Gastrocnemius medialis (tissue), 4 donors: ENCODE data around the gene THRB. TPM values are rescaled to one million over a fixed set of nuclear protein-coding genes. Genes with fewer than 3 reads are reported as not detected.

Experiments
- ATAC-seq, 2 donors: fragments of 150-250 bp; one replicate each; pipeline ENCODE4 v1.9.1; 2016
- DNase-seq, 2 donors: peaks; one replicate each; pipeline ENCODE4 v3.0.0-alpha.2; 2019
- H3K27ac ChIP-seq, 4 donors: fragments of 200-600 bp; sonication (generic); 1 replicate in 1 of 4; 2 replicates in 3 of 4; pipeline ENCODE4 v1.5.1; 2016 to 2018; ENCODE audit warnings: mild to moderate bottlenecking in 2 of 4, moderate library complexity in 1 of 4
- H3K27me3 ChIP-seq, 3 donors: fragments of 200-600 bp; sonication (generic) in 2 of 3; 1 replicate in 1 of 3; 2 replicates in 2 of 3; pipeline versions ENCODE4 v1.5.1 to v1.6.0; 2016 to 2019; ENCODE audit warnings: mild to moderate bottlenecking in 1 of 3, moderate library complexity in 1 of 3
- H3K36me3 ChIP-seq, 2 donors: fragments of 200-600 bp; sonication (generic) in 1 of 2; one replicate each; pipeline ENCODE4 v1.5.1; 2017 to 2018
- H3K4me1 ChIP-seq, 2 donors: fragments of 200-600 bp; sonication (generic) in 1 of 2; one replicate each; pipeline ENCODE4 v1.5.1; 2016 to 2017; ENCODE audit warnings: mild to moderate bottlenecking in 2 of 2
- H3K4me3 ChIP-seq, 4 donors: fragments of 200-600 bp; sonication (generic) in 3 of 4; 1 replicate in 1 of 4; 2 replicates in 3 of 4; pipeline ENCODE4 v1.5.1; 2016 to 2019; ENCODE audit warnings: mild to moderate bottlenecking in 2 of 4
- H3K9me3 ChIP-seq, 3 donors: fragments of 200-600 bp; sonication (generic) in 2 of 3; 1 replicate in 1 of 3; 2 replicates in 2 of 3; pipeline ENCODE4 v1.5.1; 2016 to 2019
- CTCF ChIP-seq, 5 experiments: fragments of 450-650 bp in 3 of 5; fragments of 200-600 bp in 2 of 5; sonication (generic) in 2 of 5; IDR thresholded peaks in 4 of 5; conservative IDR thresholded peaks in 1 of 5; 1 replicate in 4 of 5; 2 replicates in 1 of 5; pipeline ENCODE4 v1.5.1; 2016 to 2019; ENCODE audit warnings: antibody characterized with exemption in 5 of 5, mild to moderate bottlenecking in 3 of 5, moderate library complexity in 3 of 5
- POLR2A ChIP-seq, 2 donors: fragments of 450-650 bp; IDR thresholded peaks; one replicate each; pipeline ENCODE4 v1.6.1; 2017; ENCODE audit warnings: antibody characterized with exemption in 2 of 2, mild to moderate bottlenecking in 2 of 2, moderate library complexity in 2 of 2
- in situ Hi-C, 4 donors: fragments of 200-750 bp; cut with MboI; loops; one replicate each; pipeline versions ENCODE4 v1.15.0 to v1.8.0; 2017; ENCODE audit warnings: low sequenced_read_pairs in 4 of 4
- intact Hi-C: fragments of 100-400 bp; cut with DNase I; formaldehyde crosslinking; loops from one replicate; pipeline ENCODE4 v1.15.1; 2023; ENCODE audit warnings: low total_unique reads
- total RNA-seq, 4 donors: library from RNA; depleted of rRNA; stranded (reverse); fragments of >200 nt; gene quantifications; one replicate each; pipeline versions ENCODE4 v1.1.0 to v1.2.3, GENCODE V29; 2016

Gene THRB
- total RNA-seq, 4 donors from 2014 or later = 20.1 to 60.0 (median 25.3) TPM

DNA sequence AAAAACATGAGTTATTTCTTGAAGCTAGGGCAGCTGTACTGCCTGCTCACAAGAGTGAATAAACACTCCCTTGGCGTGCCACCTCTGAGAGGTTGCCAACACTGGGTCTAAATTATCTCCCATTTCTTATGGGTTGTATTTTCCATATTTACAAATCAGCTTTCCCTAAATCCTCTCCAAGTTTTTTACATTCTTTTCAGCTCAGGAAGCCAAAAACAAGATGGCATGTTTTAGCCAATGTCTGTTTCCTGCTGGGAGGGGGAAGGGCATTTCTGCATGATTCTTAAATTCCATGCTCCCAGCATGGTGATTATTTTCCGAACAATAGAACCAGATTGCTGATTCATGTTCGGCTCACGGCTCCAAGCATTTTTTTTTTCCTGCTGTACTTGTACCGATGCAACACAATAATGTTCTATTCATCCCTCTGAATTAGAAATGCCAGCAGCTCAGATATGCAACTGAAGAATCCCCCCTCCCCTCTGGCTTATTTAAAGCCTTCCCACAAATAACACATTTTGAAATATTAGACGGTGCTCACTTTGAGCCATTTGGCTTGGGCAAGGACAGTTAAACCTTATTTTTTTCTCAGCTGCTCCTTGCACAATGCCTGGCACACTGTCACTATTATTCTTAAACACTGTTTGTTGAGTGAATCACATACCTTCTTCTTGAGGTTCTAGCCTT, 252.5 kb downstream of the THRB start:
- H3K9me3 ChIP-seq = no peaks in the 10 kb centered on the region
- H3K36me3 ChIP-seq = no peaks in the 10 kb centered on the region
- ATAC-seq = peak; percentile 80 to 81
- DNase-seq = peak; percentile 48 to 62
- H3K4me1 ChIP-seq = peaks cover 34 to 37% of the 10 kb centered on the region in 2 donors
- no peaks in the 10 kb centered on the region for H3K27me3 ChIP-seq
- intact Hi-C loops (no loop called here), in situ Hi-C loops (loop anchor here in 3 of 4 donors (10.0 to 25.0 kb wide), 2 partner anchors 57 to 355 kb away; no protein-coding TSS in a partner anchor)
- H3K4me3 ChIP-seq = peak overlapping the region in 2 of 4 donors; percentile 9 to 30
- no peak for TF ChIP-seq POLR2A (IDR thresholded peaks at IDR 0.05)
- TF ChIP-seq CTCF (IDR thresholded peaks at IDR 0.05 in 4 of 5, conservative IDR thresholded peaks at IDR 0.05 in 1 of 5) = no peak
- H3K27ac ChIP-seq = peak overlapping the region; percentile 74 to 86 (median 84)

DNA sequence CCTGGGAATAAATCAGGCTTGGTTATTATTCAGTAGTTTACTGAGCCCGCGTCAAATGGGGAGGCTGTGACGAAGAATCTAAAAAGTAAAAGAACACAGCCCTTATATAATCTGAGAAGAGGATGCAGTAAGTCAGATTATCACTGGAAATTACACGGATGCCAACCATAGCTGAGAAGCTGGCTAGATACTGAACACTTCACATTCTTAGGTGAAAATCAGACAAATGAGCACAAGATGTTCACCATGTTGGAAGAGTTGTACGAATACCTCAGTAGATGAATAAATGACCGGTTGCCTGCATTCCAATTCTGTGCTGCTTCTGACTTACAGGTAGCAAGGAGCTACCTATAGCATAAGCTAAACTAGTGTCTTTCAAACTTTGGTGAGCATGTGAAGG, 254.3 kb downstream of the THRB start:
- no peaks in the 10 kb centered on the region for H3K36me3 ChIP-seq
- DNase-seq (no peak), ATAC-seq (no peak)
- no peak for TF ChIP-seq POLR2A (IDR thresholded peaks at IDR 0.05)
- no peak for TF ChIP-seq CTCF (IDR thresholded peaks at IDR 0.05 in 4 of 5, conservative IDR thresholded peaks at IDR 0.05 in 1 of 5)
- H3K27ac ChIP-seq = peak overlapping the region in 3 of 4 donors; percentile 11 to 86 (median 82)
- peaks cover 43 to 46% of the 10 kb centered on the region in 2 donors for H3K4me1 ChIP-seq
- in situ Hi-C loops = loop anchor here in 3 of 4 donors (10.0 to 25.0 kb wide), 2 partner anchors 56 to 353 kb away; no protein-coding TSS in a partner anchor
- H3K9me3 ChIP-seq = no peaks in the 10 kb centered on the region
- H3K4me3 ChIP-seq = no peak overlapping the region
- H3K27me3 ChIP-seq = no peaks in the 10 kb centered on the region
- intact Hi-C loops = no loop called here

DNA sequence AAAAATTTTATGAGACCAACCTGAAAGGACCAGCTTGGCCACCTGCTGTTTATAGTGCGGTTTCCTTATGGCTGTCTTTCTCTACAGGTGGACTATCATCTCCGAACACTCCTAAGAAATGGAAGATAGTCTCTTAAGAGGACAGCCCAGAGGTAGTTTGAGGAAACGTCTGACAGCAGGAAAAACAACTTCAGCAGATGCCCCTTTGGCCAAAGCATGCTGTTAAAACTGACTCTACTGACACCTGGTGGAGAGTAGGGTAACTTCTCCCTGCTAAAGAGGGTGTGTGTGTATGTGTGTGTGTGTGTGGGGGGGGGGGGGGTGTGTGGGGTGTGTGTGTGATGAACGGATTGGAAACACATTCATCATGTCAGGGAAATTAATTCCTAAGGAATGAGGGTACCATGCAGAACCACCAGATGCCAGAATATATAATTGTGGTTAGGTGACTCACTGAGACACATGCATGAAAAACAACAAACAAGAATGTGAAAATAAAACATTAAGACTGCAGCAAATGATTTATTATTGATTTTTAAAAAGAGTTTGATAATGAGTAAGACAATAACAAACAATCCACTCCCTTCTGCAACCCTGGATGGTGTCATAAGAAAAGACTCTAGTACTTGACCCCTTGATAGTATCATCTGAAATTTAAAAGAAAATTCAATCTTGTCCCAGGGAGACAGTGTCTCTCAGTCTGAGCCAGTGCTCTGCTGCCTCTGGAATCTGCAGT, 256.5 kb downstream of the THRB start:
- no peaks in the 10 kb centered on the region for H3K27me3 ChIP-seq
- peak overlapping the region; percentile 30 to 62 (median 49) for H3K27ac ChIP-seq
- intact Hi-C loops (loop anchor here (1.0 to 2.0 kb wide), 4 partner anchors 51 to 349 kb away; no protein-coding TSS in a partner anchor), in situ Hi-C loops (loop anchor here (10.0 to 25.0 kb wide), 3 partner anchors 233 to 351 kb away; no protein-coding TSS in a partner anchor)
- H3K4me3 ChIP-seq = no peak overlapping the region
- no peaks in the 10 kb centered on the region for H3K9me3 ChIP-seq
- DNase-seq (peak in 1 of 2 donors; percentile 36), ATAC-seq (peak; percentile 57 to 72)
- H3K4me1 ChIP-seq = peaks cover 40 to 54% of the 10 kb centered on the region in 2 donors
- H3K36me3 ChIP-seq = no peaks in the 10 kb centered on the region
- TF ChIP-seq POLR2A (IDR thresholded peaks at IDR 0.05) = no peak
- TF ChIP-seq CTCF (IDR thresholded peaks at IDR 0.05 in 4 of 5, conservative IDR thresholded peaks at IDR 0.05 in 1 of 5) = peak; percentile 73 to 81 (median 78)

GRCh38 chr3:24235121-24235520, 259.5 kb downstream of the THRB start:
- no peaks in the 10 kb centered on the region for H3K9me3 ChIP-seq
- ATAC-seq (no peak), DNase-seq (no peak)
- no peak overlapping the region for H3K27ac ChIP-seq
- H3K4me1 ChIP-seq = peaks cover 28 to 45% of the 10 kb centered on the region in 2 donors
- no peak overlapping the region for H3K4me3 ChIP-seq
- no peaks in the 10 kb centered on the region for H3K36me3 ChIP-seq
- intact Hi-C loops (no loop called here), in situ Hi-C loops (loop anchor here (10.0 to 25.0 kb wide), 3 partner anchors 230 to 348 kb away; no protein-coding TSS in a partner anchor)
- TF ChIP-seq POLR2A (IDR thresholded peaks at IDR 0.05) (no peak), CTCF (IDR thresholded peaks at IDR 0.05 in 4 of 5, conservative IDR thresholded peaks at IDR 0.05 in 1 of 5) (no peak)
- H3K27me3 ChIP-seq = no peaks in the 10 kb centered on the region
